ENCODE data around the gene F8A1. TPM values are rescaled to one million over a fixed set of nuclear protein-coding genes. Genes with fewer than 3 reads are reported as not detected.
A peak's percentile ranks its signal among the peaks of the same experiment; 100 is the strongest.
"Not testable (repeated sequence)": the region's sequence is repeated elsewhere in the genome, so short reads cannot be mapped to it uniquely, and the experiment has no call there.

F8A1 gene
- total RNA-seq, 1 donor from 2014 or later = 29.6 TPM

DNA sequence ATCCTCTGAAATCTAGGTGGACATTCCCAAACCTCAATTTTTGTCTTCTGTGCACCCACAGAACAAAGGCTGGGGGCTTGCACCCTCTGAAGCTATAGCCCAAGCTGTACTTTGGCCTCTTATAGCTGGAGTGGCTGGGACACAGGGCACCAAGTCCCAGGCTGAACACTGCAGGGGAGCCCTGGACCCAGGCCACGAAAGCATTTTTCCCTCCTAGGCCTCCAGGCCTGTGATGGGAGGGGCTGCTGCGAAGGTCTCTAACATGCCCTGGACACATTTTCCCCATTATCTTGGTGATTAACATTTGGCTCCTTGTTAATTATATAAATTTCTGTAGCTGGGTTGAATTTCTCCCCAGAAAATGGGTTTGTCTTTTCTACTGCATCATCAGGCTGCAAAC is 27.9 kb downstream of the F8A1 start:
- Mint-ChIP-seq H3K9me3 (ENCODE audit: low read depth) (peaks cover 25% of the 10 kb centered on the region), H3K36me3 (ENCODE audit: low read depth) (no peaks in the 10 kb centered on the region), H3K4me1 (ENCODE audit: low read depth) (peaks cover 5% of the 10 kb centered on the region), H3K27ac (ENCODE audit: unreplicated experiment) (no peak overlapping the region), H3K27me3 (ENCODE audit: low read depth) (peaks cover 6% of the 10 kb centered on the region), H3K4me3 (ENCODE audit: unreplicated experiment) (no peak overlapping the region)
- TF ChIP-seq, protein P1, sequence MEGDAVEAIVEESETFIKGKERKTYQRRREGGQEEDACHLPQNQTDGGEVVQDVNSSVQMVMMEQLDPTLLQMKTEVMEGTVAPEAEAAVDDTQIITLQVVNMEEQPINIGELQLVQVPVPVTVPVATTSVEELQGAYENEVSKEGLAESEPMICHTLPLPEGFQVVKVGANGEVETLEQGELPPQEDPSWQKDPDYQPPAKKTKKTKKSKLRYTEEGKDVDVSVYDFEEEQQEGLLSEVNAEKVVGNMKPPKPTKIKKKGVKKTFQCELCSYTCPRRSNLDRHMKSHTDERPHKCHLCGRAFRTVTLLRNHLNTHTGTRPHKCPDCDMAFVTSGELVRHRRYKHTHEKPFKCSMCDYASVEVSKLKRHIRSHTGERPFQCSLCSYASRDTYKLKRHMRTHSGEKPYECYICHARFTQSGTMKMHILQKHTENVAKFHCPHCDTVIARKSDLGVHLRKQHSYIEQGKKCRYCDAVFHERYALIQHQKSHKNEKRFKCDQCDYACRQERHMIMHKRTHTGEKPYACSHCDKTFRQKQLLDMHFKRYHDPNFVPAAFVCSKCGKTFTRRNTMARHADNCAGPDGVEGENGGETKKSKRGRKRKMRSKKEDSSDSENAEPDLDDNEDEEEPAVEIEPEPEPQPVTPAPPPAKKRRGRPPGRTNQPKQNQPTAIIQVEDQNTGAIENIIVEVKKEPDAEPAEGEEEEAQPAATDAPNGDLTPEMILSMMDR (IDR thresholded peaks at IDR 0.05) = no peak
- no peak for DNase-seq (ENCODE audit: low spot score)

DNA sequence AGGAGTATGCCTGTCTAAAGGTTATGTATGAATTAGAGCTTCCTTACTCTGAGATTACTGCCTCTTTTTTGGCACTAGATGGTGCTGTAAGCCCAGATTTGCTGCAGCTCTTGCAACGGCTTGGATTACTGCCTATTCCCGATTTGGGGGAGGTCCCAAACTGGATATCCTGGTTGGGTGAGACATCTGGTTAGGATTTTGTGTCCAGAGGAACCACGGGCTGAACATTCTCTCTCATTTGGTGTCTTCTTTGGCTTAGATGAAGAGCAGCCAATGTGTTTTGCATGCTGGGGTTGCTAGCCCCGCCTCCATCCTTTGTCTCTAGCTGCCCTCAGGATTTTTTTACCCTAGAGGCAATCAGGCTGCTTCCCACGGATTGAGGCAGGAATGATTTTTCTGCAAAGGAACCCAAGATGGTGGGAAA is 31.9 kb downstream of the F8A1 start:
- Mint-ChIP-seq H3K36me3 (ENCODE audit: low read depth) (no peaks in the 10 kb centered on the region), H3K27ac (ENCODE audit: unreplicated experiment) (peak overlapping the region; percentile 19), H3K4me1 (ENCODE audit: low read depth) (peaks cover 5% of the 10 kb centered on the region), H3K4me3 (ENCODE audit: unreplicated experiment) (peak overlapping the region; percentile 60), H3K27me3 (ENCODE audit: low read depth) (peaks cover 6% of the 10 kb centered on the region), H3K9me3 (ENCODE audit: low read depth) (peaks cover 11% of the 10 kb centered on the region)
- TF ChIP-seq, protein P1 (IDR thresholded peaks at IDR 0.05) = peak; percentile 85
- no peak for DNase-seq (ENCODE audit: low spot score)

DNA sequence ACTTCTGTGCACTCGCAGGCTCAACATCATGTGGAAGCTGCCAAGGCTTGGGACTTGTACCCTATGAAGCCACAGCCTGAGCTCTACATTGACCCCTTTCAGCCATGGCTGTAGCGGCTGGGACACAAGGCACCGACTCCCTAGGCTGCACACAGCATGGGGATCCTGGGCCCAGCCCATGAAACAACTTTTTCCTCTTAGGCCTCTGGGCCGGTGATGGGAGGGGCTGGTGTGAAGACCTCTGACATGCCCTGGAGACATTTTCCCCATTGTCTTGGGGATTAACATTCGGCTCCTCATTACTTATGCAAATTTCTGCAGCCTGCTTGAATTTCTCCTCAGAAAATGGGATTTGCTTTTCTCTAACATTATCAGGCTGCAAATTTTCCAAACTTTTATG is 38.6 kb downstream of the F8A1 start:
- DNase-seq (ENCODE audit: low spot score); H3K27ac Mint-ChIP-seq (ENCODE audit: unreplicated experiment); H3K4me1 Mint-ChIP-seq (ENCODE audit: low read depth); H3K27me3 Mint-ChIP-seq (ENCODE audit: low read depth); H3K36me3 Mint-ChIP-seq (ENCODE audit: low read depth); H3K4me3 Mint-ChIP-seq (ENCODE audit: unreplicated experiment): not testable (repeated sequence)
- H3K9me3 Mint-ChIP-seq (ENCODE audit: low read depth) = peaks cover 37% of the 10 kb centered on the region

Small RNA genes within 50 kb of the gene (microRNA-seq; reads per million reads assigned to microRNA genes)
- gene MIR1184-1 (ENCODE audit: borderline number of aligned reads) = not detected

Other genes with a start within 250 kb of the F8A1 start
- not detected in 3 replicates for gene CTAG2, start 232.8 kb upstream of the F8A1 start, total RNA-seq
- 2.0 to 2.4 TPM (median 2.2 TPM) in 3 replicates for gene GAB3, start 135.3 kb upstream of the F8A1 start, total RNA-seq
- 31.1 to 38.1 TPM (median 31.2 TPM) in 3 replicates for gene DKC1, start 123.5 kb upstream of the F8A1 start, total RNA-seq
- 9.0 to 14.2 TPM (median 13.3 TPM) in 3 replicates for gene MPP1, start 80.9 kb upstream of the F8A1 start, total RNA-seq
- not detected in 3 replicates for gene SMIM9, start 51.7 kb upstream of the F8A1 start, total RNA-seq
- 3.5 to 5.1 TPM (median 3.6 TPM) in 3 replicates for gene F8, start 136.4 kb downstream of the F8A1 start, total RNA-seq
- gene FUNDC2, start 140.5 kb downstream of the F8A1 start, total RNA-seq = 36.9 to 51.7 TPM (median 44.2 TPM) in 3 replicates
- gene CMC4, start 184.8 kb downstream of the F8A1 start, total RNA-seq = 6.7 to 8.0 TPM (median 7.7 TPM) in 3 replicates
- gene MTCP1, start 184.8 kb downstream of the F8A1 start, total RNA-seq = 13.5 to 20.7 TPM (median 18.6 TPM) in 3 replicates
- gene BRCC3, start 185.2 kb downstream of the F8A1 start, total RNA-seq = 14.2 to 17.2 TPM (median 15.8 TPM) in 3 replicates